DND-41 (cell line): Measurements from ENCODE around the gene COL4A6.

Experiments used
- EZH2 ChIP-seq: IDR thresholded peaks from 3 replicates; pipeline ENCODE4 v1.6.1; 2012; ENCODE audit warnings: borderline replicate concordance, low read depth, mild to moderate bottlenecking, moderate library complexity, low read length, inconsistent platforms; ENCODE audit not compliant: severe bottlenecking
- TF ChIP-seq, protein P1 (sequence below): IDR thresholded peaks from 2 replicates; pipeline ENCODE4 v1.5.1; 2012; ENCODE audit warnings: borderline replicate concordance, low read length, moderate library complexity, mild to moderate bottlenecking; ENCODE audit not compliant: poor library complexity, severe bottlenecking; ENCODE audit errors: extremely low read depth

DNA sequence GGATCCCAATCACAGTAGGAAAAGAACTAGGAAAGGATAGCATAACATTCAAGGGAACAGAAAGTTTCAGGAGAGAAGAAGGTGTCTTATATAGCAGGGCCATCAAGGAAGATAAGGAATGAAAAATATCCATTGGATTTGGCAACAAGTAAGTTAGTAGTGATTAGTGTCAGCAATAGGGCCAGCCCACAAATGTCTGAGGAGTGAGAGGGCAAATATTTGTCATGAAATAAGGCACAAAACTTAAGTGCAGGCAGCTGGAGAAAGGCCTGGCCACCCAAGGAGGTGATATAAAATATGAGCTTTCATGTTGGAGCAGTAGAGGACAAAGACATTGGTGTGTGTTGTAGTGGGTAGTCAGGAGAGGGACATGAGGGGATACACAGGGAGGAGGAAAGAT, 132.1 kb downstream of the COL4A6 start:
- TF ChIP-seq, protein P1, sequence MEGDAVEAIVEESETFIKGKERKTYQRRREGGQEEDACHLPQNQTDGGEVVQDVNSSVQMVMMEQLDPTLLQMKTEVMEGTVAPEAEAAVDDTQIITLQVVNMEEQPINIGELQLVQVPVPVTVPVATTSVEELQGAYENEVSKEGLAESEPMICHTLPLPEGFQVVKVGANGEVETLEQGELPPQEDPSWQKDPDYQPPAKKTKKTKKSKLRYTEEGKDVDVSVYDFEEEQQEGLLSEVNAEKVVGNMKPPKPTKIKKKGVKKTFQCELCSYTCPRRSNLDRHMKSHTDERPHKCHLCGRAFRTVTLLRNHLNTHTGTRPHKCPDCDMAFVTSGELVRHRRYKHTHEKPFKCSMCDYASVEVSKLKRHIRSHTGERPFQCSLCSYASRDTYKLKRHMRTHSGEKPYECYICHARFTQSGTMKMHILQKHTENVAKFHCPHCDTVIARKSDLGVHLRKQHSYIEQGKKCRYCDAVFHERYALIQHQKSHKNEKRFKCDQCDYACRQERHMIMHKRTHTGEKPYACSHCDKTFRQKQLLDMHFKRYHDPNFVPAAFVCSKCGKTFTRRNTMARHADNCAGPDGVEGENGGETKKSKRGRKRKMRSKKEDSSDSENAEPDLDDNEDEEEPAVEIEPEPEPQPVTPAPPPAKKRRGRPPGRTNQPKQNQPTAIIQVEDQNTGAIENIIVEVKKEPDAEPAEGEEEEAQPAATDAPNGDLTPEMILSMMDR = no peak
- no peak for TF ChIP-seq EZH2
